Measurements from ENCODE around the gene UBAP1L.

Gene UBAP1L

GRCh38 chr15:65115086-65115485 lies at the start of gene UBAP1L:
UBAP1L (minus strand) TSS chr15:65115200; CDS start chr15:65106215, 8,985 bp downstream.
- H3K79me2 ChIP-seq (ENCODE audit: low read length) = no peaks in the 10 kb centered on the region
- no peak within 1 kb of the TSS for H3K4me2 ChIP-seq (ENCODE audit: low read depth, low read length)
- H3K36me3 ChIP-seq (replicated peaks; ENCODE audit: insufficient read depth, low read length) = peaks cover 10% of the 10 kb centered on the region; the same call in 1 of the 2 replicates
- H3K4me1 ChIP-seq (ENCODE audit: low read length) = no peaks in the 10 kb centered on the region
- H2AFZ ChIP-seq (ENCODE audit: low read length) = no peak within 1 kb of the TSS
- no peak within 1 kb of the TSS for H3K4me3 ChIP-seq (ENCODE audit: low read length)
- no peaks in the 10 kb centered on the region for H3K9me3 ChIP-seq (replicated peaks; ENCODE audit: insufficient read depth, low read length)
- H3K9me2 ChIP-seq (replicated peaks; ENCODE audit: insufficient read depth, low read length) = no peaks in the 10 kb centered on the region
- no peak within 1 kb of the TSS for H3K9ac ChIP-seq (ENCODE audit: low read length)
- DNase-seq = no peak
- no peaks in the 10 kb centered on the region for H3F3A ChIP-seq (ENCODE audit: insufficient read depth, low read length)
- H4K20me1 ChIP-seq (ENCODE audit: insufficient read depth, low read length) = no peaks in the 10 kb centered on the region
- no peak within 1 kb of the TSS for H3K27ac ChIP-seq (ENCODE audit: low read length)
- no peaks in the 10 kb centered on the region for H3K27me3 ChIP-seq (replicated peaks; ENCODE audit: insufficient read depth, low read length)
- TF ChIP-seq EZH2 (optimal IDR thresholded peaks at IDR 0.05; ENCODE audit: low read depth, low read length) = no peak
- TF ChIP-seq CTCF (IDR thresholded peaks at IDR 0.05; ENCODE audit: low read length) = no peak
- no peak for TF ChIP-seq EZH2phosphoT487 (IDR thresholded peaks at IDR 0.05; ENCODE audit: low read length)

GRCh38 chr15:65164139-65164538 lies 49.1 kb upstream of the UBAP1L start:
- H3K4me3 ChIP-seq (ENCODE audit: low read length) = no peak overlapping the region
- DNase-seq = no peak
- H3K9me2 ChIP-seq (replicated peaks; ENCODE audit: insufficient read depth, low read length) = no peaks in the 10 kb centered on the region
- H3K36me3 ChIP-seq (replicated peaks; ENCODE audit: insufficient read depth, low read length) = peaks cover 3% of the 10 kb centered on the region; the same call in 1 of the 2 replicates
- H4K20me1 ChIP-seq (ENCODE audit: insufficient read depth, low read length) = no peaks in the 10 kb centered on the region
- no peak overlapping the region for H2AFZ ChIP-seq (ENCODE audit: low read length)
- H3F3A ChIP-seq (ENCODE audit: insufficient read depth, low read length) = no peaks in the 10 kb centered on the region
- TF ChIP-seq CTCF (IDR thresholded peaks at IDR 0.05; ENCODE audit: low read length) = no peak
- no peak for TF ChIP-seq EZH2phosphoT487 (IDR thresholded peaks at IDR 0.05; ENCODE audit: low read length)
- TF ChIP-seq EZH2 (optimal IDR thresholded peaks at IDR 0.05; ENCODE audit: low read depth, low read length) = no peak
- H3K27me3 ChIP-seq (replicated peaks; ENCODE audit: insufficient read depth, low read length) = no peaks in the 10 kb centered on the region
- H3K9ac ChIP-seq (ENCODE audit: low read length) = no peak overlapping the region
- no peak overlapping the region for H3K27ac ChIP-seq (ENCODE audit: low read length)
- H3K4me2 ChIP-seq (ENCODE audit: low read depth, low read length) = no peak overlapping the region
- 0 out of 2 replicates have a peak, but pooled peaks cover 5% of the 10 kb centered on the region for H3K4me1 ChIP-seq (ENCODE audit: low read length)
- no peaks in the 10 kb centered on the region for H3K9me3 ChIP-seq (replicated peaks; ENCODE audit: insufficient read depth, low read length)
- peaks cover 21% of the 10 kb centered on the region for H3K79me2 ChIP-seq (ENCODE audit: low read length)

- Histone ChIP-seq H3K9me3 (replicated peaks; ENCODE audit: insufficient read depth, low read length) (no peaks in the 10 kb centered on the region), H4K20me1 (ENCODE audit: insufficient read depth, low read length) (no peaks in the 10 kb centered on the region), H3K36me3 (replicated peaks; ENCODE audit: insufficient read depth, low read length) (peaks cover 3% of the 10 kb centered on the region; the same call in 1 of the 2 replicates), H3K9me2 (replicated peaks; ENCODE audit: insufficient read depth, low read length) (no peaks in the 10 kb centered on the region), H2AFZ (ENCODE audit: low read length) (no peak overlapping the region), H3K4me3 (ENCODE audit: low read length) (no peak overlapping the region), H3K4me2 (ENCODE audit: low read depth, low read length) (no peak overlapping the region), H3K79me2 (ENCODE audit: low read length) (peaks cover 21% of the 10 kb centered on the region), H3K27me3 (replicated peaks; ENCODE audit: insufficient read depth, low read length) (no peaks in the 10 kb centered on the region), H3F3A (ENCODE audit: insufficient read depth, low read length) (no peaks in the 10 kb centered on the region), H3K4me1 (ENCODE audit: low read length) (0 out of 2 replicates have a peak, but pooled peaks cover 5% of the 10 kb centered on the region), H3K27ac (ENCODE audit: low read length) (no peak overlapping the region), H3K9ac (ENCODE audit: low read length) (no peak overlapping the region)
- no peak for DNase-seq
- TF ChIP-seq EZH2 (optimal IDR thresholded peaks at IDR 0.05; ENCODE audit: low read depth, low read length) (no peak), EZH2phosphoT487 (IDR thresholded peaks at IDR 0.05; ENCODE audit: low read length) (no peak), CTCF (IDR thresholded peaks at IDR 0.05; ENCODE audit: low read length) (no peak)
Measured at GRCh38 chr15:65163041-65163440, 48.0 kb upstream of the UBAP1L start.
